ENCODE results near the gene VGLL4.

- no peak for TF ChIP-seq ATF2 (CRISPR knock-in tag; IDR thresholded peaks at IDR 0.05; ENCODE audit: borderline replicate concordance, low read depth)
- TF ChIP-seq MAX (CRISPR knock-in tag; IDR thresholded peaks at IDR 0.05), result no peak
- TF ChIP-seq JAZF1 (CRISPR knock-in tag; IDR thresholded peaks at IDR 0.05), result no peak
- TF ChIP-seq CREM (CRISPR knock-in tag; IDR thresholded peaks at IDR 0.05), result no peak
- TF ChIP-seq CTCF (IDR thresholded peaks at IDR 0.05), result no peak
- no peak for TF ChIP-seq ZNF317 (CRISPR knock-in tag; IDR thresholded peaks at IDR 0.05; ENCODE audit: borderline replicate concordance, low read depth)
- no peak for TF ChIP-seq ZNF423 (CRISPR knock-in tag; IDR thresholded peaks at IDR 0.05)
- no peak for TF ChIP-seq E2F4 (CRISPR knock-in tag; IDR thresholded peaks at IDR 0.05; ENCODE audit: borderline replicate concordance, low read depth)
- no peak for TF ChIP-seq ZBTB21 (CRISPR knock-in tag; IDR thresholded peaks at IDR 0.05; ENCODE audit: borderline replicate concordance)
- TF ChIP-seq ARID4B (CRISPR knock-in tag; IDR thresholded peaks at IDR 0.05; ENCODE audit: borderline replicate concordance), result no peak
- TF ChIP-seq USF2 (CRISPR knock-in tag; IDR thresholded peaks at IDR 0.05), result no peak
- TF ChIP-seq ETV6 (CRISPR knock-in tag; IDR thresholded peaks at IDR 0.05), result no peak
- TF ChIP-seq ESRRA (CRISPR knock-in tag; IDR thresholded peaks at IDR 0.05; ENCODE audit: borderline replicate concordance), result no peak
- TF ChIP-seq JUN (CRISPR knock-in tag; IDR thresholded peaks at IDR 0.05), result no peak
Observed at GRCh38 chr3:11605398-11605797, 38.3 kb downstream of the VGLL4 start.

All from WTC11 (cell line).